ENCODE measurements around the gene LTBR. TPM values are rescaled to one million over a fixed set of nuclear protein-coding genes. Genes with fewer than 3 reads are reported as not detected.

LTBR gene
- total RNA-seq (2022; extraction: Qiagen RNA extraction) = 168 to 231 TPM (median 214 TPM) in 5 replicates

DNA sequence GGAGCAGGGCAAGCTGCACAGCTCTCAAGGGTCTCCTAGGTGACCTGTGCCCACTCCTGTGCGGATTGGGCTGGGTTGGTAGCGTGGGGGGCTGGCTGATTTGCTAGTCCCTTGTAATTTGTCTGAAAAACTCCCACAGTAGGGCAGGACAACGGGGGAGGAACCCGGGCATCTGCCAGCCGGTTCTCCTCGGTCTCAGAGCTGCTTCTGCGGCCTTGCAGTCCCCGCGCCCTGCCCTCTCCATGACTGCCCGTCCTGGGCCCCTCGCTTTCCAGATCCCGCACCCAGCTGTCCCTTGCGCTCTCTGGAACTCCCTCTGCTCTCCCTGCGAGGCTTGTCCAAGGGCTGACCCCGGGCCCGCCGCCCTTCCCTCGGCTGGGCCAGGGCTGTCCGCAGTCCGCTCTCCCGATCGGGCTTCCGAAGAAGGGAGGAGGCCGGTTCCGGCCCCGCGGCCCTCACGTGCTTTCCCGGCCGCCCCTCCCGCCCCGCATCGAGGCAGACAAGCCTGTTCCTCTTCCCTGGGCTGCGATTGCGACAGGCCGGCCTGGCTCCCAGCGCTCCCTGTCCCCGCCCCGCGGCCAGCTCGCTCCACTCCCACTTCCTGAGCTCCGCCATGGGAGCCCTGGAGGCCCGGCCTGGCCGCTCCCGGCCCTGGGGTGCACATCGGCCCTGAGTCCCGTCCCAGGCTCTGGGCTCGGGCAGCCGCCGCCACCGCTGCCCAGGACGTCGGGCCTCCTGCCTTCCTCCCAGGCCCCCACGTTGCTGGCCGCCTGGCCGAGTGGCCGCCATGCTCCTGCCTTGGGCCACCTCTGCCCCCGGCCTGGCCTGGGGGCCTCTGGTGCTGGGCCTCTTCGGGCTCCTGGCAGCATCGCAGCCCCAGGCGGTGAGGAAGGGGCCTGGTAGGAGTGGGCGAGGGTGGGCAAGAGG lies at the start of gene LTBR:
Gene LTBR, plus strand, starts transcription at position 591 of the 927 bp plus-strand sequence. Its CDS starts 197 bp downstream, at position 788.

DNA sequence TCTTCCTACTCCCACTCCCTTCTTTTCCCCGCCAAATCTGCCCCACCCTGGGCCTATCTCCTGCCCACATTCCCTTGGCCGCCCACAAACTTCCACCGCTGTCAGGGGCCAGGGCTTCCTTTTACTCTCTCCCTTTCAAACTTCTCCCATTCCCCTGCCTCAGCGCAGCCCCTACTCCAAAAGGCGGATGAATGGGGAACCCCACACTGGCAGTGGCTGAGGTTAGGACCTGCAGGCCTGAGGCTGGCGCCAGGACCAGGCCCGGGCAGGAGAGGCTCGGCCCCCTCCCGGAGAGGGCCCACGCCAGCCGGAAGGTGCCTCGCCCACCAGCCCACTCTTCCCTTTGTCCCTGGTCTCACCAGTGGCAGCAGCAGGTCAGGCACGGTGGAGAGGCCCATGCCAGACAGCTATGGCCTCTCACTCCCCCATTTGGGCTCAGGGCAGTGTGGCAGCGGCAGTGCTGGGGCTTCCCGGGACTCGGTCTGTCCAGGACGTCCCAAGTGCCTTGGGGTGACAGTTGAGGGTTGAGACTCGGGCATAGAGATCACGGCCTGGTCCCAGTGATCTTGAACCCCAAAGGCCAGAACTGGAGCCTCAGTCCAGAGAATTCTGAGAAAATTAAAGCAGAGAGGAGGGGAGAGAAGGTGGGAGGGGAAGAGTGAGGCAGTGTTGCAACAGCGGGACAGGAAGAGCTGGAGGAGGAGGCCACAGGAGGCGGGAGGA lies 42.4 kb upstream of the LTBR start, which contains the start of gene TNFRSF1A:
Gene TNFRSF1A, minus strand, starts transcription at position 660 of the 723 bp plus-strand sequence. Its CDS starts 262 bp downstream, at position 398.

DNA sequence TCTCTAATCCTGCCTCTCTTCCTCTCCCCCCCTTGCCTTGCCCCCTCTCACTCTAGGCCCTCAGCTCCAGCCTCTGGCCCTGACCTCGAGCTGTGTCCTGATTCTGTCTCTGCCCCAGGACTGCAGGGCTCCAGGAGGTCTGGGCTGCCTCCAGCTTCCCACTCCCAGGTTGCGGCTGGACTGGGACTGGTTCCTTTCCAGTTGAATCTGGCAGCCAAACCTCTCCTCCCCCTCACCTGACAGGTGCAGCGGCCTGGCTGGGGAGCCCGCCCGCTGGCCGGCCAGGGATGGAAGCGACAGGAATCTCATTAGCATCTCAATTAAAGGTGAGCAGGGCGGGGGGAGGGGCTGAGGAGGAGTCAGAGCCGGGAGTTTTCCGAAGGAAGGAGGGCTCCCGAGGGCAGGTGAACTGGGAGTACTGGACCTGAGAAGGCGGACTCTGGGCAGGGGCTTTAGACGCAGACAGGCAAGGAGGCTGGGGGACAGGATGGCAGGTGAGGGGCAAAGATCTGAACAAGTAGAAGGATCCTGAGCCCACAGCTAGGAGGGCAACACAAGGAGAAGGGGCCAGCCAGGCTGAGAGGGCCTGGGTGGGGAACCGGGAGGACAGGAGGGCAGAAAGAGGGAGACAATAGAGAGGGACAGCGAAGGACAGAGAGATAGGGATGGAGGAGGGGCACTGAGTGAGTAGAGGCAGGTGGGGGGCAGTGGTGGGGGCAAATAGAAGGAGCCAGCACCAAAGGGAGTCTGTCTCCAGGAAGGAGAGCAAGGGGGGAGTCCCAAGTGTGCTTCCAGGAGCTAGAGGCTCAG lies 8.5 kb upstream of the LTBR start, which contains the start of gene SCNN1A:
Gene SCNN1A, minus strand, starts transcription at position 295 of the 810 bp plus-strand sequence. CDS start 780 bp downstream, outside the sequence.

Other genes starting within 250 kb of the LTBR start
- 240 to 274 TPM (median 254 TPM) in 5 replicates for gene CD9, start 183.8 kb upstream of the LTBR start, total RNA-seq (2022; extraction: Qiagen RNA extraction)
- gene PLEKHG6, start 73.5 kb upstream of the LTBR start, total RNA-seq (2022; extraction: Qiagen RNA extraction) = 0.06 to 0.32 TPM (median 0.13 TPM) in 5 replicates
- 359 to 653 TPM (median 512 TPM) in 5 replicates for gene TNFRSF1A, start 42.1 kb upstream of the LTBR start, total RNA-seq (2022; extraction: Qiagen RNA extraction)
- gene SCNN1A, start 8.6 kb upstream of the LTBR start, total RNA-seq (2022; extraction: Qiagen RNA extraction) = 10.8 to 15.6 TPM (median 14.9 TPM) in 5 replicates
- not detected in 5 replicates for gene CD27, start 60.8 kb downstream of the LTBR start, total RNA-seq (2022; extraction: Qiagen RNA extraction)
- gene TAPBPL, start 67.9 kb downstream of the LTBR start, total RNA-seq (2022; extraction: Qiagen RNA extraction) = 3.3 to 4.6 TPM (median 3.7 TPM) in 5 replicates
- 9.7 to 13.8 TPM (median 11.4 TPM) in 5 replicates for gene VAMP1, start 86.5 kb downstream of the LTBR start, total RNA-seq (2022; extraction: Qiagen RNA extraction)
- 286 to 313 TPM (median 305 TPM) in 5 replicates for gene MRPL51, start 109.1 kb downstream of the LTBR start, total RNA-seq (2022; extraction: Qiagen RNA extraction)
- gene NCAPD2, start 109.9 kb downstream of the LTBR start, total RNA-seq (2022; extraction: Qiagen RNA extraction) = 56.1 to 74.5 TPM (median 68.1 TPM) in 5 replicates
- 6,866 to 9,447 TPM (median 8,977 TPM) in 5 replicates for gene GAPDH, start 150.4 kb downstream of the LTBR start, total RNA-seq (2022; extraction: Qiagen RNA extraction)
- 1.9 to 3.0 TPM (median 2.6 TPM) in 5 replicates for gene IFFO1, start 171.9 kb downstream of the LTBR start, total RNA-seq (2022; extraction: Qiagen RNA extraction)
- gene NOP2, start 184.1 kb downstream of the LTBR start, total RNA-seq (2022; extraction: Qiagen RNA extraction) = 98.9 to 109 TPM (median 105 TPM) in 5 replicates
- 62.1 to 82.8 TPM (median 64.0 TPM) in 5 replicates for gene CHD4, start 223.2 kb downstream of the LTBR start, total RNA-seq (2022; extraction: Qiagen RNA extraction)